Measurements from ENCODE around the gene CGB1. TPM values are rescaled to one million over a fixed set of nuclear protein-coding genes. Genes with fewer than 3 reads are reported as not detected.

The CGB1 gene
- total RNA-seq, 1 experiment from 2014 or later: not detected

DNA sequence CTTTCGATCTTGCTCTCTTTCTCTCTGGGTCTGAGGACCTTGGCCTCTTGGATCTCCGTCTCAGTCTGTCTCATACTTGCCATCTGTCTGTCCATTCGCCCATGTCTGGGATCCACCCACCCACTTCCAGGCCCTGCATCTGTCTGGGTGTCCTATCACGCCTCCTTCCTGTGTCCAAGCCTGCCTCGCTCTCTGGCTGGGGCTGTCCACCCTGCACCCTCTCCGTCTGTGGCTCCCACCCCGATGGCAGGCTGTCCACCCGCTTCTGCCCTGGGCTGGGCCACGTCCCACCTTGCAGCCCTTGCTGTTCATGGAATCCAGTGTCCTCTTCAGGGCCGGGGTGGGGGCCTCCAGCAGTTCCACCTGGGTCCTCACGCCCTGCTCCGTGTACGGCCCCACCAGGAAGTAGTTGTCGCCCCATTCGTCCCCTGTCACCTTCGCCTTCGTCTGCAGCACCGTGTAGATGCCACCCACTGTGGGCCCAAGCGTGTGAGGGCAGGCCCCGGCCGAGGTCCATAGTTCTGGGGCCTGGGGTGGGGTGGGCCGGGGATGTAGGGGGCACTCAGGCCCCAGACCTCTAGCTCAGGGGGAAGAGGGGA is 45.6 kb downstream of the CGB1 start:
- DNase-seq (ENCODE audit: low read depth, low spot score): no peak
- in situ Hi-C loops (cut with HindIII; ENCODE audit: low pct_unique_long_range_greater_than_20kb, low sequenced_read_pairs): no loop called here

DNA sequence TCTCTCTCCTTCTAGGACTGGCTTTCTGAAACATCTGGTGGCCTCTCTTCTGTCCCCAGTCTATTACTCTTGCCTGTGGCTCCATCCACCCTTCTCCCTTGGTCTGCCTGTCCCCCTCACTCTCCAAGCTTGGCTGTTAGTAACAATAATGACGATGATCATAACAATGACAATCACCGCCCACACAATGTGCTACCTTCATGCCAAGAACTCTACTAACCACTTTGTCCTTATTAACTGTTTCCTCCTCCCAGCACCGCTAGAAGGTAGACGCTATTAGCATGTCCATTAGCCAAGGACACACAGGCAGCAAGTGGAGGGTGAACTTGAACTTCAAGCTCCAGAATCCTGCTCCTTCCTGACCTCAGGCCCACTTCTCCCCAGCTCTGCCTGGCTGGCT is 46.3 kb downstream of the CGB1 start:
- in situ Hi-C loops (cut with HindIII; ENCODE audit: low pct_unique_long_range_greater_than_20kb, low sequenced_read_pairs): no loop called here
- no peak for DNase-seq (ENCODE audit: low read depth, low spot score)

DNA sequence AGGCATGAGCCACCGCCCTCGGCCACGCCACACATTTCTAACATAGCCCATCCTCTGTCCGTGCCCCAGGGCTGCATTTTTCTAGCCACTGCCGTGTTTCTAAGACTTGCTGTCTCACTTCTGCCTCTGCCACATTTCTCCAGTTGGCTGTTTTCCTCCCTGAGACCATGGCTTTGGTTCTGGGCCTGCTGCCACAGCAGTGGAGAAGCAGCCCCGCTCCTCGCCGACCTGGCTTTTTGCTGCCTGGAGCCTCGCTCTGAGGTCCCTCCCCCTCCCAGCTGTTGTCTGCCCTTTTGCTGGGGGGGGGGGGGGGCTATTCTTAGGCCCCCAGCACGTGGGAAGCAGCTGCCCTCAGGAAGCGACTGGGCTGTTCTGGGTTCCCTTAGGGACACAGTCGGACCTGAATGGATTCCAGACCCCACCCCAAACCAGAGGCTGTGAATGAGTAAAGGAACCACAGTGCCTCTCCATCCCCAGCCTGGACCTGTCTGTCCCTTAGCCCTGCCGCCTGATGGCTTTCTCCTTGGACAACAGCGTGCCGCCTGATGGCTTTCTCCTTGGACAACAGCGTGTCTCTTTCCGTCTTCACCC is 46.9 kb downstream of the CGB1 start:
- in situ Hi-C loops (cut with HindIII; ENCODE audit: low pct_unique_long_range_greater_than_20kb, low sequenced_read_pairs): no loop called here
- no peak for DNase-seq (ENCODE audit: low read depth, low spot score)

GRCh38 chr19:48988860-48989259 is 47.8 kb downstream of the CGB1 start:
- in situ Hi-C loops (cut with HindIII; ENCODE audit: low pct_unique_long_range_greater_than_20kb, low sequenced_read_pairs): no loop called here
- no peak for DNase-seq (ENCODE audit: low read depth, low spot score)

DNA sequence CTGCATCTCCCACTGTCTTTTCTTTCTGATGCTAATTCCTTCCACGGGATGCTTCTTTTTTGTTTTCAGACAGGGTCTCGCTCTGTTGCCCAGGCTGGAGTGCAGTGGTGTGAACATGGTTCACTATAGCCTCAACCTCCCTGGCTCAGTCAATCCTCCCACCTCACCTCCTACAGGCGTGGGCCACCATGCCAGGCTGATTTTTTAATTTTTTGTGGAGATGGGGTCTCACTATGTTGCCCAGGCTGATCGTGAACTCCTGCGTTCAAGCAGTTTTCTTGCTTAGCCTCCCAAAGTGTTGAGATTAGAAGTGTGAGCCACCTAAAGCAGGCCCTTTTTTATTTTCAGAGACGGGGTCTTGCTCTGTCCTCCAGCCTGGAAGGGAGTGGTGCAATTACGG is 48.4 kb downstream of the CGB1 start:
- in situ Hi-C loops (cut with HindIII; ENCODE audit: low pct_unique_long_range_greater_than_20kb, low sequenced_read_pairs): no loop called here
- no peak for DNase-seq (ENCODE audit: low read depth, low spot score)

- DNase-seq (ENCODE audit: low read depth, low spot score): no peak
- in situ Hi-C loops (cut with HindIII; ENCODE audit: low pct_unique_long_range_greater_than_20kb, low sequenced_read_pairs): no loop called here
These were observed 49.4 kb downstream of the CGB1 start for GRCh38 chr19:48987323-48987722.

DNA sequence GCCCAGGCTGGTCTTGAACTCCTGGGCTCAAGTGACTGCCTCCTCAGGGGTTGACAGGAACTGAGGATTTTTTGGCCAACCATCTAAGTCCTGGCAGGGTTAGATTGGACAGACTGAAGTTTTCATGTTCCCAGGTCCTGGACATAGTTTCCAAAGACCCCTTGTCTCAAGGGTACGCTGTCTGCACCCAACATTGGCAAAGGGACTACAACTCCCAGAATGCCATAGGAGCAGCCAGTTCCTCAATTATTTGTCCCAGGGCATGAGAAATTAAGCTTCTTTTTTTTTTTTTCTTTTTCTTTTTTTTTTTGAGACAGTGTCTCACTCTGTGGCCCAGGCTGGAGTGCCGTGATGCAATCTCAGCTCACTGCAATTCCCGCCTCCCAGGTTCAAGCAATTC is 50.5 kb downstream of the CGB1 start:
- DNase-seq (ENCODE audit: low read depth, low spot score): no peak
- in situ Hi-C loops (cut with HindIII; ENCODE audit: low pct_unique_long_range_greater_than_20kb, low sequenced_read_pairs): no loop called here

GRCh38 chr19:48985711-48986110 is 51.0 kb downstream of the CGB1 start:
- DNase-seq (ENCODE audit: low read depth, low spot score): no peak
- in situ Hi-C loops (cut with HindIII; ENCODE audit: low pct_unique_long_range_greater_than_20kb, low sequenced_read_pairs): no loop called here

Small RNA genes lying within 50 kb of the gene (small RNA-seq; reads per million reads assigned to genes)
- gene MIR6798 (0 to 0.05 reads per million in 2 experiments), gene RN7SL708P (0 reads per million in 2 experiments)

Other genes starting within 250 kb of the CGB1 start
- gene BCAT2, start 225.9 kb downstream of the CGB1 start, total RNA-seq (2014; rRNA removed; shearing (Covaris generic)): 12.5 and 14.4 TPM in 2 replicates
- gene HSD17B14, start 200.4 kb downstream of the CGB1 start, total RNA-seq (2014; rRNA removed; shearing (Covaris generic)): 53.9 and 58.9 TPM in 2 replicates
- 3.0 and 3.1 TPM in 2 replicates for gene PLEKHA4, start 168.3 kb downstream of the CGB1 start, total RNA-seq (2014; rRNA removed; shearing (Covaris generic))
- 26.3 and 30.2 TPM in 2 replicates for gene PPP1R15A, start 164.5 kb downstream of the CGB1 start, total RNA-seq (2014; rRNA removed; shearing (Covaris generic))
- gene TULP2, start 138.2 kb downstream of the CGB1 start, total RNA-seq (2014; rRNA removed; shearing (Covaris generic)): not detected in 2 replicates
- gene NUCB1, start 136.6 kb downstream of the CGB1 start, total RNA-seq (2014; rRNA removed; shearing (Covaris generic)): 164 and 168 TPM in 2 replicates
- 0.24 and 0.45 TPM in 2 replicates for gene DHDH, start 103.2 kb downstream of the CGB1 start, total RNA-seq (2014; rRNA removed; shearing (Covaris generic))
- gene BAX, start 82.0 kb downstream of the CGB1 start, total RNA-seq (2014; rRNA removed; shearing (Covaris generic)): 90.3 and 108 TPM in 2 replicates
- 1,840 and 1,902 TPM in 2 replicates for gene FTL, start 71.6 kb downstream of the CGB1 start, total RNA-seq (2014; rRNA removed; shearing (Covaris generic))
- gene GYS1, start 43.6 kb downstream of the CGB1 start, total RNA-seq (2014; rRNA removed; shearing (Covaris generic)): 29.3 and 33.1 TPM in 2 replicates
- gene RUVBL2, start 43.0 kb downstream of the CGB1 start, total RNA-seq (2014; rRNA removed; shearing (Covaris generic)): 199 and 203 TPM in 2 replicates
- not detected in 2 replicates for gene LHB, start 19.8 kb downstream of the CGB1 start, total RNA-seq (2014; rRNA removed; shearing (Covaris generic))
- gene CGB3, start 12.6 kb downstream of the CGB1 start, total RNA-seq (2014; rRNA removed; shearing (Covaris generic)): not detected in 2 replicates
- not detected in 2 replicates for gene CGB2, start 5.0 kb downstream of the CGB1 start, total RNA-seq (2014; rRNA removed; shearing (Covaris generic))
- not detected in 2 replicates for gene CGB5, start 7.0 kb upstream of the CGB1 start, total RNA-seq (2014; rRNA removed; shearing (Covaris generic))
- gene CGB8, start 12.2 kb upstream of the CGB1 start, total RNA-seq (2014; rRNA removed; shearing (Covaris generic)): not detected in 2 replicates
- gene CGB7, start 20.9 kb upstream of the CGB1 start, total RNA-seq (2014; rRNA removed; shearing (Covaris generic)): not detected in 2 replicates
- gene NTF4, start 27.9 kb upstream of the CGB1 start, total RNA-seq (2014; rRNA removed; shearing (Covaris generic)): not detected in 2 replicates
- gene KCNA7, start 35.8 kb upstream of the CGB1 start, total RNA-seq (2014; rRNA removed; shearing (Covaris generic)): 0.03 TPM in 2 replicates
- gene SNRNP70, start 48.6 kb upstream of the CGB1 start, total RNA-seq (2014; rRNA removed; shearing (Covaris generic)): 141 and 179 TPM in 2 replicates
- gene LIN7B, start 77.5 kb upstream of the CGB1 start, total RNA-seq (2014; rRNA removed; shearing (Covaris generic)): 5.6 and 6.4 TPM in 2 replicates
- gene C19orf73, start 82.2 kb upstream of the CGB1 start, total RNA-seq (2014; rRNA removed; shearing (Covaris generic)): 1.1 and 1.8 TPM in 2 replicates
- gene PPFIA3, start 82.6 kb upstream of the CGB1 start, total RNA-seq (2014; rRNA removed; shearing (Covaris generic)): 8.8 and 9.9 TPM in 2 replicates
- gene HRC, start 118.5 kb upstream of the CGB1 start, total RNA-seq (2014; rRNA removed; shearing (Covaris generic)): not detected in 2 replicates
- gene TRPM4, start 120.9 kb upstream of the CGB1 start, total RNA-seq (2014; rRNA removed; shearing (Covaris generic)): 3.4 and 3.5 TPM in 2 replicates